Stimulated activated CD4-positive, alpha-beta T cell treated with anti-CD3 and anti-CD28 coated beads, TNF-alpha, amount 100 ng/mL, for 48 hours (primary cell): ENCODE measurements around the gene HDAC7.
"Not testable (repeated sequence)": the region's sequence is repeated elsewhere in the genome, so short reads cannot be mapped to it uniquely, and the experiment has no call there.

Experiments
- DNase-seq, 3 donors: peaks; one replicate each; pipeline ENCODE4 v3.0.0-alpha.2; 2020; ENCODE audit warnings: low read depth in 3 of 3

Gene HDAC7

DNA sequence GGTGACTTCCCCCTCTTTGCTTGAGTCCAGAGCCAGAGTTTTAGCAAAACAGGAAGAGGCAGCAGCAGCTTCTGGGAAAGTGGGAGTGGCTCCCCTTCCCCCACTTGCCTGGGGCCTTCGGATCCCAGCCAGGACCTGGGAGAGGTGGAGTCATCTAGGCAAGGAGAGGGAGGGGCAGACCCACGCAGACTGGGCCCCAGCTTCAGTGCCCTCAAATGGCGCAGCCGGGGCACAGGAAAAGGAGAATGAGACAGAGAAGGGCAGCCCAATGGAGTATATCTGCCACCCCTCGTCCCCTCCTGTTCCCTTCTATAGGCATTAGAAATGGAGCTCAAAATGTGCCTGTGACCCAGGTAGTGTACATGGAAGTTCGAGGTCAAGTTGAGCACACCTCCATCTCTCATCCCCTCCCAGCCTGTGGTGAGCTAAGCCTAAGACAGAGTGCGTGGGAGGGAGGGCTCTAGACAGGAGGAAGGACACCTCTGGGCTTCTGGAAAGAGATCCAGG lies 9.3 kb upstream of the HDAC7 start:
- no peak for DNase-seq

DNA sequence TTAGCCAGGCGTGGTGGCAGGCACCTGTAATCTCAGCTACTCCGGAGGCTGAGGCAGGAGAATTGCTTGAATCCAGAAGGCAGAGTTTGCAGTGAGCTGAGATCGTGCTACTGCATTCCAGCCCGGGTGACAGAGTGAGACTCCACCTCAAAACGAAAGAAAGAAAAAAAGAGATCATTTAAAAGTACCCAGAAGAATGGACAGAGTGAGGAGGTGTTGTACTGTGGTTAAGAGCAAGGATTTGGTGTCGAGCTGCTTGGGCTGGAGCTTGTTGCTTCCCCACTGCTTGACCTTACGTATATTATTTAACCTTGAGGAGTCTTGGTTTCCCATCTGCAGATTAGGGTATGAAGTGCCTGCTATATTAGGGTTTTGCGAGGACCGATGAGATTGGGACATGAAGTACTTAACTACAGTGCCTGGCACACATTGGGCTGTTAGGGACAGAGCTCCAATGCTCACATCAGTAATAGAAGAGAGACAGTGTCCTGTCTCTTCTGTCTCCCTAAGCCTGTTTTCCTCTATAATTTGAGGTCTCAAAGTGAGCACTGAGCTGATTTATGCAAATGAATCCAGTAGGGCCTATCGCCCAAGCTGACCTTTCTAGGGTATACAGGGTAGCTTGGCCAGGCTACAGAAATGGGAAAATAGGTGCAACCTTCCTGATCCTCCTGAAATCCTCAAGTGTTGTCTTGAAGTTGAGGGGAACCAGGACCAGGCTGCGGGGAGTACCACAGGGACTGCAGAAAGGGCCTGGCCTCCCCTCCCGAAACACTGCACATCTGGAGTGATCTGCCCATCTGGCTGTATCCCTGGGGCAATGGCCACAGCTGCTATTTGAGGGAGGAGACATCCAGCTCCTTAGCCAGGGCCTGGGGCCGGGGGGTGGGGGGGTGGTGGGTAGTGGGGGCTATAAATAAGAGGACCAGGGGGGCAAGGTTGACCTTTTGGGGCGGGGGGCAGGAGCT lies 8.6 kb upstream of the HDAC7 start:
- DNase-seq = no peak

DNA sequence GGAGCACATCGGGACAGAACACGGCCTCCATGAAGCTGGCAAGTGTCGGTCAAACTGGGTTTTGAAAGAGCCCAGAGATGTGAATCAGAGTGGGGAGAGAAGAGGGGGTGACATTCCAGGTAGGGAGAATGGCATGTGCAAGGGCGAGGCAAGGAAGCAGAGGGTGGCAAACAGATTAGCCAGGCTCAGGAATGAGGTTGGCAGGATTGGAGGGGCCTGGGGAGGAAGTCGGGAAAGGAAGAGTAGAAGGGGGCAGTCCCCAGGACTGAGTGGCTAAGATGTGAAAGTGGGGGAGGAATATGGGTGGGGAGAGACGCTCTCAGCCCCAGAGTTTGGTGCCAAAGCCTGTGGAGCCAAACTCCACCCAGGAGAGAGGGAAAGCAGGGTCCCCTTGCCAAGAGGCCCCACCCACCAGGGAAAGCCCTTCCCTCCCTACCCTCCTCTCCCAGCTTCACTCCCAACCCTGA lies 5.5 kb upstream of the HDAC7 start:
- DNase-seq = no peak

DNA sequence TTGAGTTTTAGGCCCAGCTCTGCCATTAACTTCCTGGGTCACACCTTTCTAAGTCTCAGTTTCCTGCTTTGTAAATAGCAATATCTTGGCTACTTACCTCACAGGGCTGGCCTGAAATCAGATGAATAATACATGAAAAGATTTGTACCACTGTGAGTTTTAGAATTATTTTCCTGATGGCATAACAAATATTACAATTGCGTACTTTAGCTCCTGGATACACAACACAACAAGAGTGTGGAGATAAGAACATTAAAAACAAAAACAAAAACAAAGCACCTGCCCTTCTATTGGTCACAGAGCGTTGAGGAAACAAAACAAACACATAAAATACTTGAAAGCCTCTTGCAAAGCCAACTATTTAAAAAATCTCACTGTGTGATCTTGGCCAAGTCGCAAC lies 4.9 kb upstream of the HDAC7 start:
- no peak for DNase-seq

DNA sequence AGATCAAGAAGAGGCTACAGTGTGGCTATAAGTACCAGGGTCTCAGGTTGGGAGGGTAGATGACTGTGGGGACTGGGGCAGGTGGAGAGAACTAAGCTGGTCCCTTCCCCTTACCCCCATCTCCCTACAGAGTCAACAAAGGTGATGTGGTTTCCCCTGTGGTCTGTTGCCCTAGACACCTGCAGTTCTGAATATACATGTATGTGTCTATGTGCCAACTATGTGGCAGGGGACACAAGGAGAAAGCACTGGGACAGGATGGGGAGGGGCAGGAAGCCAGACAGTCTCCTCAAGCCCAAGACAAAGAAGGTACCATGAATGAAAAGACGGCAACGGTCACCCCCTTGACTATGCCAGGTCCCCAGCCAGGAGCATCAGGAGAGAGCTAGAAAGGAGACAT lies 4.5 kb upstream of the HDAC7 start:
- no peak for DNase-seq

DNA sequence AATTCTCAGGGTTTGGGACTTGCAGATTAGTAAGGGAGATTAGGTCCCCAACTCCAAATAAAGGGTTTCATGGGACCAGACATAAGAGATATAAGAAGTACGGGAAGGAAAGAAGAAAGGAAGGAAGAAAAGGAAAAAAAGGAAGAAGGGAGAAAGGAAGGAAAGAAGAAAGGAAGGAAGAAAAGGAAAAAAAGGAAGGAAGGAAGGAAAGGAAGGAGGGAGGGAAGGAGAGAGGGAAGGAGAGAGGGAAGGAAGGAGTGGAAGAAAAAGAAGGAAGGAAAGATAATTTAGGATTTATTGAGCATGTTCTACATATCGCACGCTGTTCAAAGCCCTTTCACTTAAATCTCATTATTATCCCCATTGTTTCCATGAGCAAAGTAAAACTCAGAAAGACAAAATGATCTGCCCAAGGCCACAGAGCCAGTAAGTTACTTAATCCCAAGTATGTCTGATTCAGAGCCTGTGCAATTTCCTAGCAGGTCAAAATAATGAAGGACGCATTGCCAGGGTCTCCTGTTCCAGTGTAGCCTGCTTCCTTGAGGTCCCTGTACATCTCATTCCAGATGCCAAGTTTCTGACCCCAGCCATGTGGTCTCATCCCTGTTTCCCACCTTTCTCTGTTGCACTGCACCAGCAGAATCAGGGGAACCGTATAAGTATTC lies 3.9 kb upstream of the HDAC7 start:
- no peak for DNase-seq

DNA sequence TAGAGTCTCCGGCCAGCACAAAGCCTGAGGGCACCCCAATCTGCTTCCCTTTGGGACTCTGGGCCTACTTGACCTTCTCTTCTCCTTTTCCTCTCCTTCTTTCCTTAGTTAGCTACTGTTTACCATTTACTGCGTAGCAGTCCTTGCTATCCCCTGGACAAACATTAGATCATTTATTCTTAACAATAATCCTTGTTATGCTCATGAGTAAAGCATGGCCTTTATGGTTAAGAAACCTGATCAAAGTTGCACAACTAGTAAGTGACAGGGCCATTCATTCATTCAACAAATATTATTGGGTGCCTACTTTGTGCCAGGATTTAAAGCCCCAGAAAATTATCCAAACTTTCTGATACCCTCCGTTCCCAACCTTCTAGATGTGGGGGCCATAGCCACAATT lies 3.2 kb upstream of the HDAC7 start:
- DNase-seq = no peak

DNA sequence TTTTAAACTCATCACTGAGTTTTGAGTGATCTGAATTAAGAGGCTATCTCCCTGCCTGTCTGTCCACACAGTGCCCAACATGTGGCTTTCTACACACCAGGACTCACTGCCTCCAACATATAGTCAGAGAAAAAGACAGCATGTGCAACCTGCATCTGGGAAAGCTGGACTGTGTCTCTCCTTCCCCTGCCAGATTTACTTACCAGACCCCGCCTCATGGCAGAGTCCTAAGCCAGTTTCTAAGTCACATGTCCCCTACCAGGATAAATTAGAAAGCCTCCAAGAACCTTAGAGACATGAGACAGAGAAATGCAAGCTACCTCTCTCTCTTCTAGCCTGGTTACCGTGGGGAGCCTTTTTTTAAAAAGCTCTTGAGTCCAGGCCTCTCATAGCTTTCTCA lies 2.7 kb upstream of the HDAC7 start:
- DNase-seq = no peak

DNA sequence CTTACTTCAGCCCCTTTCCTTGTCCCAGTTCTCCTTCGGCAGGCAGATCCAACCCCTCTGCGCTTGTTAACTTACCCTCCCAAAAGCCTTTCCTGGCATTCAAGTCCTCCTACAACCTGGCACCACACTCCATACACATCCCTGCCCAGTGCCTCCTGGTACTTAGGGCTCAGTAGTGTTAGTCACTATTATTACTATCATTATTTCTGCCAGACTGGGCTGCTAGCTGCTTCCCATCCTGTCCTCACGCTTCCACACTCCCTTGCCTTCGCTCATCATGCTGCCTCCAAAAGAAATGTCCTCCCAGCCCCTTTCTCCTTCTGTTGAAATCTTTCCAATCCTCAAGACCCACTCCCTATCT lies 1.6 kb upstream of the HDAC7 start:
- no peak for DNase-seq

DNA sequence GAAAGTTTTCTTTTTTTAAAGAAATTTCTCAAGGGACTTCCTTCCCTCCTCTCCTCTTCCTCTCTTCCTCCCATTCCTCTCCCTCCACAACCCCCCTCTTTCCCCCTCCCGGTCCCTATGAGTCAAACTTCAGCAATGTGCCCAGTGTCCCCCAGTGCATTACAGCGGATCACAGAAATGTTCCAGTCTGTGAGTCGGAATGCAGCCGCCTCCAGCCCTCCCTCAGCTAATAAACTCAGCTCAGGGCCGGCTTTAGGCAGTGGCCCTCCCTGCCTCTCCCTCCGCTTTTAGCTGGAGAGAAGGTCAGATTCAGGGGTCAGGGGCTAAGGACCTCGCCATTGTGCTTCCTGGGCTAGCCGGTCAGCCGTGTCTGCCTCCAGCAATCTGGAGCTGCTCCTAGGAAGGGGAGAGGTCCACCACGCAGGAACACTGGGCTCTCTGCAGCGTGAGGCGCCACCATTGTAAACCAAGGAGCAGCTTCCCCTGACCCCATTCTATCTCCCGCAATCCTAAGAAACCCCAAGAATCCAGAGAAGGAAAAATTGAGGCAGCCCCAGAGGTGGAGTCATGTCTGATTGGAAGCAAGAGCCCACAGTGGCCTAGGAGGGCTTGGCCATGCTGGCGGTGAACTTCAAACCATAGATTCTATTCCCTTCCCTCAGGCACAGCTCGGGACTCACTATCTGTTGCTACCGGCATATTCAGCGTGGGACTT lies 1.1 kb upstream of the HDAC7 start:
- DNase-seq = no peak

DNA sequence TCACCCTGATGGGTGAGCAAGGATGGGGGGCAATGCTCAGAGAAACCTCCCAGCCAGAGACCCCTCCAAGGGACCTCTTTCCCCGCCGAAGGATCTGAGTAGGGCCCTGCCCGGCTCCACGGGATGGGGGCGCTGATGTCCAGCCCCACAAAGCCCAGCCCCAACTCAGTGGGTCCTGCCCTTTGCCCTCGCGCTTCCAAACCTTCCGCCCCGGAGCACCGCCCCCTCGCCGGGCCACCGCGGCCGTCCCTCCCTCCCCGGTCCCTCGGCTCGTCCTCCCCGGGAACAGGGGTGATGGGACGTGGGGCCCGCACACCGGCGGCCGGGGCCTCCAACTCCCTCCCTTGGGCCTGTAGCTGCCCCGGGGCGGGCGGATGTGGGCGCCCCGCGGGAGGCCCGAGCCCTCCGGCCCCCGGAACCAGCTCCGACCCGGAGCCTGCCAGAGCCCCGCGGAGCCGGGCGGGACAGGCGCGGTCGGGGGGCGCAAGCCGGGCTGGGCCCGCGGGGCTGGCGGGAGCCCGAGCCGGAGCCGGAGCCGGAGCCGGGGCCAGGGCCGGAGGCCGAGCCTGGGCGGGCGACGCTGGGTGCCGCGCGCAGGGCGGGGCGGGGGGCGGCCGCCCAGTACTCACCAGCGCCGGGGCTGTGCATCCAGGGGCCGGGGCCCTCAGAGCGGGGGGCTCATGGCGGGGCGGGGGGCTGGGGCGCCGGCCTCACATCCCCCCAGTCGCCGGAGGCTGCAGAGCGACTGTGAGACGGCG lies 386 bp downstream of the HDAC7 start:
- no peak for DNase-seq

DNA sequence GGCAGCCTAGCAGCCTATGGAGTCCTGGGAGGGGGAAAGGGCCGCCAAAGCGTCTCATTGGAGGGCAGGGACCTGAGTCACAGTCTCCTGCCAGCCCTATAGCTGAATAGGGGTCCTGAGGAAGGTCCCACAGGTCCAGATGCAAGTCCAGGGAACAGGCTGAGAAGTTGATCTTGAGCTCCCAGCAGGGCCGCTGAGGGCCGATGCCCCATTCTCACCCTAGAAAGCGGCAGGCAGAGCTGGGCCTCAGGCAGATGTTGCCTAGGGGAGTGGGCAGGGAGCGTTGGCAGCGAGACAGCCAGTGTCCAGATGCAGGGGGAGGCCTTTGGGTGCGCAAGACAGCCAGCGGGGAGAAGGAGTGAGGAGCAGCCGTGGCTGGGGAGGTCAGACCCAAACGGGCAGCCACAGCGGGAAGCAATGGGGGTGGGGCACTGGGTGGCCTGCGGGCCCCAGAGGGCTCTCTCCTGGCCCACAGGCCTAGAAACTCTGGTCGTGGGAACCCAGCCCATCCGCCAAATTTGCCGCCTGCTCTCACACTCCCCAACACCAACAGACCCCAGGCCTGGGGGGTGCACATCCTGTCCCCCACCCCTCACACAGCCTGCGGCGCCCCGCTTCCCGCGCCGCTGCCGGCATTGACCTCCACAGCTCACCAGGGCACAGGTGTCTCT lies 1.1 kb downstream of the HDAC7 start:
- no peak for DNase-seq

DNA sequence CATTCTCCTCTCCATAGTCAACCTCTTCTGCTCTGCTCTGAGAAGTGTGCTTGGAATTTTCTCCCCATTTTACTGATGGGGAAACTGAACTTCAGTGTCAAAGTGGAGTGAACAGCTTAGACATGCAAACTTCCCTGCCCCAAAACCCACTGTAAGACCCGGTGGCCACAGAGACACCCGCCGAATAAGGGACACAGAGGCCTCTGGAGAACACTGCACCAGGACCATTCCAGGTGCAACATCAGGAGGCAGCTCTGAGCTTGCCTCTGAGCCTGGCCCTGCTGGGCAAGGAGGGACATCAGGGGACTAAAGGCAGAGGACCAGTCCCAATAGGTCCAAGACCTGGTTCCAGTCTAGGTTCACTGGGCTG lies 1.7 kb downstream of the HDAC7 start:
- no peak for DNase-seq

DNA sequence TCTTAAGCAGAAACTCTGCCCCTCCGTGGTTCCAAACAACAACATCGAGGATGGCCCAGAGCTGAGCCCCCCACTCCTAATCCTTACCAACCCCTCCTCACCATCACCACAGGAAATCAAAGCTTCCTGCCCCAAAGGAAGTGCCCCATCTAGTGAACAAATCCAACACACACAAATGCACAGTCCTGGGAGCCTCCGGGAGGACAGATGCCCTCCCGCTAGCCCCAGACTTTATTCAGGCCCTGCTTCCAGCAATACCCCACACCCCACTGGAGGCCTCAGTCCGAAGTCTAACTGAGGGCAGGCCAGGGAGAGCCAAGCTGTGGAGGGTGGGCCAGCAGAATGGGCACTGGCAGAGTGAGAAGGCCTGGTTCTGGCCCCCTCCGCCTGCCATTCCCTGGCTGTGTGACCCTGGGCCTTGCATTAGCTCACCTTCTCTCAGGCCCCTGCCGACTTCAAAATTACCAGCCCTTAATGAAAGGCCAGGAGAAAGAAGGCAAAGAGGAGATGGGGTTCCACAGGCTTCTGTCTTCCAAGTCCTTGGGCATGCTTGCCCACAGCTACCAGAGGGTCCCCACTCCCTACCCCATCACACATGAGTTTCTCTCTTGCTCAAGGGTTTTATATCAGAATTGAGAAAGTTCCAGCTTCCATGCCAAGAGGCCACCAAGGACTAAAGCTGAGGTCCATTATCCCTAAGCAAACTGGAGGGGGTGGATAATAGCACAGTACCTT lies 2.3 kb downstream of the HDAC7 start:
- DNase-seq = no peak

DNA sequence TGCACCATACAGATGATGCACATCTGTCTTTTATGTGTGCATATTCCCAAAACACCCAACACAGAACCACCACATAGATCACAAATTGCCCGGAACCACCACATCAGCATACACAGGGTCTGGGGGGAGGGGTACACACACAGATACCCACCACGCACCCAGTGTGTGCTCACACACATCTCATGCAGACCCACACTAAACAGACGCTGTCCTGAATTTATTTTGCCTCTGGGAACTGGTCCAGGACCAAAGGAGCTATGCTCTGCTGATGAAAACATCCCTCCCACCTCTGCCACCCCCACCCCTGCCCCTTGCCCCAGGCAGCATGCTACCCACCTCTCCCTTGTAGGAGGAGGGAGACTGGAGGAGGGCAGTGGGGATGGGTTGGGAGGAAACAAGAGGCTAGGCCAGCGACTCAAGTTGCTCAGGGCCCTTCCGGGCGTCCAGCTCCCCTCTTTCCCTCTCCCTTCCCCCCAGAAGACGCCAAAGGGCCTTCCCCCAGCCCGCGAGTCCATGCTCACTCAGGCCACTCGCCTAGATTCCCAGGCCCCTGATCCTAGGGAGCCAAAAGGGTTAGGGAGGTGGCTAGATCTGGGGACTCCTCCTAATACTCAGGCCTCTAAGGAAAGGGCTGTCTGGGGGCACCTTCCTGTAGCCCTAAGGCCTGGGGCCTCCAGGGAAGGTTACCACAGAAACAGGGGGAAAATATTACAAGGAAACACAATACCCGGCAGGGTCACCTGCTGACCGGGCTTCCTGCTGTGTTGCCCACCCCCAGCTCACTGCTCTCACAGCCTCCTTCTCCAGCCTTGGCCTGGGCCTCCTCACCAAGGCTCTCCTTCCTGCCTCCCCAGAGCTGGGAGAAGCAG lies 3.1 kb downstream of the HDAC7 start:
- DNase-seq = no peak

DNA sequence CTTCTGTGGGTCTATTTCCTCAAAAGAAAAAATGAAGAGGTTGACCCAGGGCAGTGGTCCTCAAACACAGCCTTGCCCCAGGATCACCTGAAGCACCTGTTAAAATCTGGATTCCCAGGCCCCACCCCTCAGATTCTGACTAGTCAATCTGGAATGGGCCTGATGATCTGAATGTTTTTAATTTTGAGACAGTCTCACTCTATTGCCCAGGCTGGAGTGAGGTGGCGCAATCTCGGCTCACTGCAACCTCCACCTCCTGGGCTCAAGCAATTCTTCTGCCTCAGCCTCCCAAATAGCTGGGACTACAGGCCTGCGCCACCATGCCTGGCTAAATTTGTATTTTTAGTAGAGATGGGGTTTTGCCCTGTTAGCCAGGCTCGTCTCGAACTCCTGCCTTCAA lies 4.3 kb downstream of the HDAC7 start:
- DNase-seq = not testable (repeated sequence)

DNA sequence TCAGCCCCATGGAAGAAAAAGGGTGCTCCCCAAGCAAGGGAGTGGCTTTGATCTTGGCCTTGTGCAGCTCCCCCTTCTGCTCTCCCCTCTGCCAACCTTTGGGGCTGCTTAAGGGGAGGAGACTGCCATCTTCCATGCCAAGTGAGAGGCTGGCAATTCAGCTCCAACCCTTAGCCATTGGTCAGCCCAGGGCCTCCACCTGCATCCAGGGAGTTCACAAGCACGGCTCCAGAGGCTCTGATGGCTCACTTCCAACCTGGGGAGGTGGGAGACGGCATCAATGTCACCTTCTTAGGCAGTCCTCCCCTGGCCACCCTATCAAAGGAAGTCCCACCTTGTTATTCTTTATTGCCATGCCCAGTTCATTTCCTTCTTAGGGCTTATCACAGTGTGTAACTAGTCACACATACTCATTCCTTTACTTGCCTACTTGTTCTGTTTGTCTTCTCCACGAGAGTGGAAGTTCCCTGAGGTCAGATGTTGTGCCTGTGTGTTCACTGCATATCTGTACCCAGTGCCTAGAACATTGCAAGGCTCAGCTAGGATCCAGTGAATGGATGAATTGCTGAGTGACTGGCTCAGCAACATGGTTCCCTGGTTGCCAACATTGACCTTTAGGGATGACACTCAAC lies 5.0 kb downstream of the HDAC7 start:
- no peak for DNase-seq

DNA sequence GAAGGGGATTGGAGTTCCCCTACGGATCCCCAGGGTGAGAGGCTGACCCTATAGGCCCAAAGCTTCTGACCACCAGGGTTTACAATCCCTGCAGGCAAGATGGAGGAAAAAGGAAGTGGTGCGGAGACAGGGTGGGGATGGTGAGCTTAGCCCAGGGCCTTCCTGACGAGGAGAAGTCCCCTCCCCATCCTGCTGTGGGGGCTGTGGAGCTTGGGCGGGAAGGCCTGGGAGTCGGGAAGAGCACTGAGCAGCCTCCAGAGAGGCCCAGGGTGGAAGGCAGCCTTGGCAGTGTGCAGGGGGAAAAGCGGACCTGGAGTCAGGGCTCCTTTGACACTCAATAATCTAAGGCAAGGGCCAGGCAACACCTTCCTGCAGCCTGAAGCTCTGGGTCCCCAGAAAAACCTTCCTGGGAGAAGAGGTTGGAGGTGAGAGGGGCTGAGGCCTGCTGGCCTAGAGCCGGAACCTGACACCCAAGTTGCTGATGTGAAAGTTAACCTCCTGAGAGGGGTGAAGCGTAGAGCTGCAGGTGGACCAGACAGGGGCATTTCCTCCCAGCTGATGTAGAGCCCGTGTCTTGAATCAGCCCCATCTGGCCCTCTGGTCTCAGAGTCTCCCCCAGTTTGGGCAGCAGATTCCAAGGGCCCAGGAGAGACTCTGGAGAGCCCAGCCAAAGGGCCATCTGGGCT lies 6.0 kb downstream of the HDAC7 start:
- no peak for DNase-seq
